ENCODE measurements around the gene TAX1BP1. TPM values are rescaled to one million over a fixed set of nuclear protein-coding genes. Genes with fewer than 3 reads are reported as not detected.

TAX1BP1 gene
- total and polyA plus RNA-seq, 2 experiments from 2014 or later: 56.5 to 87.9 TPM

- peaks cover 3% of the 10 kb centered on the region for H3K27me3 Mint-ChIP-seq (ENCODE audit: insufficient read depth, low read depth, poor library complexity)
- no peak overlapping the region for H3K4me2 ChIP-seq
- H3K9me3 Mint-ChIP-seq: no peaks in the 10 kb centered on the region
- no peaks in the 10 kb centered on the region for H3F3A ChIP-seq (replicated peaks; ENCODE audit: low read depth)
- H3K4me1 Mint-ChIP-seq: peaks cover 13% of the 10 kb centered on the region
- no peaks in the 10 kb centered on the region; the same call in 1 of the 2 replicates for H4K20me1 ChIP-seq (replicated peaks; ENCODE audit: insufficient read depth)
- H3K9me2 ChIP-seq (ENCODE audit: insufficient read depth): no peaks in the 10 kb centered on the region
- peaks cover 13% of the 10 kb centered on the region for H3K4me1 ChIP-seq (ENCODE audit: insufficient read depth)
- peaks cover 9% of the 10 kb centered on the region; the same call in 2 of the 3 replicates for H3K36me3 Mint-ChIP-seq (ENCODE audit: low read depth)
- H3K27ac ChIP-seq (ENCODE audit: low read depth): no peak overlapping the region
- H3K27ac Mint-ChIP-seq: no peak overlapping the region
- no peaks in the 10 kb centered on the region for H3K36me3 ChIP-seq (ENCODE audit: insufficient read depth)
- no peak overlapping the region for H3K4me3 ChIP-seq
- H3K79me2 ChIP-seq (replicated peaks; ENCODE audit: insufficient read depth): no peaks in the 10 kb centered on the region
- H3K4me3 Mint-ChIP-seq: no peak overlapping the region
- ATAC-seq: peak; percentile 25; the same call in 1 of the 3 replicates
- TF ChIP-seq CTCF (conservative IDR thresholded peaks at IDR 0.05; ENCODE audit: low read depth in 2 of 2) (peak; percentile 42 to 74), EZH2 (IDR thresholded peaks at IDR 0.05; ENCODE audit: low read depth, unreplicated experiment) (no peak)
- DNase-seq (ENCODE audit: low spot score): peak; percentile 70
- no peaks in the 10 kb centered on the region for H3K27me3 ChIP-seq (ENCODE audit: insufficient read depth)
- no peak overlapping the region for H2AFZ ChIP-seq
Measured at GRCh38 chr7:27784399-27785053, 44.6 kb downstream of the TAX1BP1 start.

- peaks cover 21% of the 10 kb centered on the region; the same call in 2 of the 3 replicates for H3K36me3 Mint-ChIP-seq (ENCODE audit: low read depth)
Measured at GRCh38 chr7:27788437-27788836, 48.5 kb downstream of the TAX1BP1 start.

More at GRCh38 chr7:27788437-27788836, 48.5 kb downstream of the TAX1BP1 start:
- Mint-ChIP-seq H3K27ac (no peak overlapping the region), H3K4me1 (peaks cover 19% of the 10 kb centered on the region), H3K9me3 (no peaks in the 10 kb centered on the region), H3K4me3 (no peak overlapping the region), H3K27me3 (ENCODE audit: insufficient read depth, low read depth, poor library complexity) (peaks cover 3% of the 10 kb centered on the region)
- Histone ChIP-seq H3K4me1 (ENCODE audit: insufficient read depth) (peaks cover 18% of the 10 kb centered on the region), H4K20me1 (replicated peaks; ENCODE audit: insufficient read depth) (no peaks in the 10 kb centered on the region; the same call in 1 of the 2 replicates), H3F3A (replicated peaks; ENCODE audit: low read depth) (no peaks in the 10 kb centered on the region), H3K27ac (ENCODE audit: low read depth) (no peak overlapping the region), H3K27me3 (ENCODE audit: insufficient read depth) (no peaks in the 10 kb centered on the region), H3K36me3 (ENCODE audit: insufficient read depth) (no peaks in the 10 kb centered on the region; the same call in 1 of the 2 replicates), H3K4me2 (no peak overlapping the region), H3K9me2 (ENCODE audit: insufficient read depth) (no peaks in the 10 kb centered on the region), H2AFZ (no peak overlapping the region), H3K4me3 (no peak overlapping the region), H3K79me2 (replicated peaks; ENCODE audit: insufficient read depth) (no peaks in the 10 kb centered on the region)
- TF ChIP-seq NANOG (IDR thresholded peaks at IDR 0.05; ENCODE audit: borderline replicate concordance) (no peak), CTCF (conservative IDR thresholded peaks at IDR 0.05; ENCODE audit: low read depth in 2 of 2) (no peak), ZNF114 (CRISPR knock-in tag; IDR thresholded peaks at IDR 0.05) (no peak), STAT1 (IDR thresholded peaks at IDR 0.05; ENCODE audit: unreplicated experiment) (no peak), ZNF462 (CRISPR knock-in tag; IDR thresholded peaks at IDR 0.05) (no peak), JUNB (IDR thresholded peaks at IDR 0.05; ENCODE audit: unreplicated experiment) (no peak), CREB1 (CRISPR knock-in tag; IDR thresholded peaks at IDR 0.05; ENCODE audit: low read depth) (no peak)
- ATAC-seq (no peak), DNase-seq (ENCODE audit: low spot score) (no peak)
